IMR-90 (cell line): ENCODE measurements around the gene CYB5A. TPM values are rescaled to one million over a fixed set of nuclear protein-coding genes. Genes with fewer than 3 reads are reported as not detected.

Source experiments
- ATAC-seq: fragments of 200-7000 bp; cut with Tn5 transposase; 2 replicates; pipeline ENCODE4 v1.9.1; 2020; ENCODE audit warnings: low read depth, mild to moderate bottlenecking, moderate library complexity
- BruUV-seq: library from RNA; stranded (reverse); fragments of 400-500 nt; replicated peaks from 2 replicates; lab custom pipeline; 2021; lab: Mats Ljungman, UMichigan
- CTCF ChIA-PET: fragments of 300-600 bp; formaldehyde crosslinking; extraction: SDS; loops from one replicate; lab custom pipeline; 2021; ENCODE audit warnings: antibody characterized with exemption; lab: Yijun Ruan, JAX
- POLR2A ChIA-PET: fragments of 300-600 bp; sonication (Branson Sonifier 250); formaldehyde crosslinking; loops from one replicate; lab custom pipeline; 2022; ENCODE audit warnings: antibody characterized with exemption; ENCODE audit not compliant: unreplicated experiment; lab: Charles Lee
- DNase-seq: peaks from one replicate; pipeline ENCODE4 v3.0.0; 2013
- H2AFZ ChIP-seq: replicated peaks from 2 replicates; pipeline ENCODE3; 2013; ENCODE audit warnings: low read length, mild to moderate bottlenecking; ENCODE audit not compliant: poor library complexity
- H2AK5ac ChIP-seq: 2 replicates; pipeline ENCODE4 v1.6.1; 2013; ENCODE audit warnings: low read depth, low read length, inconsistent platforms
- H2AK9ac ChIP-seq: replicated peaks from 2 replicates; pipeline ENCODE3; 2013; ENCODE audit warnings: mild to moderate bottlenecking, low read depth, low read length, moderate library complexity; ENCODE audit not compliant: poor library complexity
- H2BK120ac ChIP-seq: 2 replicates; pipeline ENCODE4 v1.6.1; 2013; ENCODE audit warnings: low read depth, low read length, inconsistent platforms
- H2BK15ac ChIP-seq: 3 replicates; pipeline ENCODE4 v1.6.1; 2013; ENCODE audit warnings: low read depth, low read length, inconsistent platforms
- H2BK20ac ChIP-seq: 2 replicates; pipeline ENCODE4 v1.6.1; 2013; ENCODE audit warnings: low read depth, mild to moderate bottlenecking, inconsistent platforms, low read length, moderate library complexity
- H2BK5ac ChIP-seq: 2 replicates; pipeline ENCODE4 v1.6.1; 2013; ENCODE audit warnings: mild to moderate bottlenecking, low read depth, low read length, inconsistent platforms; ENCODE audit not compliant: poor library complexity, severe bottlenecking
- H3K14ac ChIP-seq: replicated peaks from 2 replicates; pipeline ENCODE4 v1.6.1; 2013; ENCODE audit warnings: low read depth, low read length, inconsistent platforms
- H3K18ac ChIP-seq: 2 replicates; pipeline ENCODE4 v1.6.1; 2013; ENCODE audit warnings: low read depth, low read length, control low read depth
- H3K23ac ChIP-seq: 2 replicates; pipeline ENCODE4 v1.6.1; 2013; ENCODE audit warnings: low read depth, low read length, inconsistent platforms
- H3K27ac ChIP-seq: 2 replicates; pipeline ENCODE4 v1.5.1; 2013; ENCODE audit warnings: mild to moderate bottlenecking, control low read depth, low read length; ENCODE audit not compliant: insufficient read depth
- H3K27me3 ChIP-seq: 2 replicates; pipeline ENCODE4 v1.6.1; 2013; ENCODE audit warnings: low read length; ENCODE audit not compliant: control insufficient read depth, insufficient read depth
- H3K36me3 ChIP-seq: 2 replicates; pipeline ENCODE4 v1.6.1; 2013; ENCODE audit warnings: low read length, mixed read lengths; ENCODE audit not compliant: control insufficient read depth, insufficient read depth
- H3K4ac ChIP-seq: 2 replicates; pipeline ENCODE4 v1.6.1; 2013; ENCODE audit warnings: low read depth, low read length, inconsistent platforms
- H3K4me1 ChIP-seq: 2 replicates; pipeline ENCODE4 v1.6.1; 2013; ENCODE audit warnings: low read length, mixed read lengths; ENCODE audit not compliant: control insufficient read depth, insufficient read depth
- H3K4me2 ChIP-seq: 2 replicates; pipeline ENCODE4 v1.6.1; 2013; ENCODE audit warnings: low read depth, mild to moderate bottlenecking, control low read depth, low read length, moderate library complexity
- H3K4me3 ChIP-seq: 2 replicates; pipeline ENCODE4 v1.5.1; 2013; ENCODE audit warnings: low read depth, mild to moderate bottlenecking, control low read depth, low read length, moderate library complexity; ENCODE audit not compliant: insufficient read depth
- H3K56ac ChIP-seq: 2 replicates; pipeline ENCODE4 v1.6.1; 2013; ENCODE audit warnings: low read length, inconsistent platforms; ENCODE audit not compliant: insufficient read depth; ENCODE audit errors: extremely low read depth
- H3K79me1 ChIP-seq, 2 experiments: 2 replicates each; pipeline ENCODE4 v1.6.1; 2013; ENCODE audit warnings: low read length in 2 of 2, inconsistent platforms in 1 of 2, low read depth in 1 of 2
- H3K9ac ChIP-seq: 2 replicates; pipeline ENCODE4 v1.6.1; 2013; ENCODE audit warnings: low read depth, low read length, control low read depth
- H3K9me1 ChIP-seq: 2 replicates; pipeline ENCODE4 v1.6.1; 2013; ENCODE audit warnings: low read length, inconsistent platforms; ENCODE audit not compliant: insufficient read depth
- H3K9me3 ChIP-seq: 2 replicates; pipeline ENCODE4 v1.6.1; 2013; ENCODE audit warnings: low read length; ENCODE audit not compliant: control insufficient read depth, insufficient read depth
- H4K20me1 ChIP-seq: 2 replicates; pipeline ENCODE4 v1.6.1; 2013; ENCODE audit warnings: low read length, inconsistent platforms; ENCODE audit not compliant: insufficient read depth
- H4K5ac ChIP-seq: 2 replicates; pipeline ENCODE4 v1.6.1; 2013; ENCODE audit warnings: mild to moderate bottlenecking, low read depth, low read length, control low read depth
- H4K8ac ChIP-seq, 2 experiments: 2 replicates each; pipeline ENCODE4 v1.6.1; 2013; ENCODE audit warnings: low read depth in 2 of 2, low read length in 2 of 2, control low read depth in 1 of 2, inconsistent platforms in 1 of 2
- H4K91ac ChIP-seq: 2 replicates; pipeline ENCODE4 v1.6.1; 2013; ENCODE audit warnings: low read depth, low read length, inconsistent platforms; ENCODE audit not compliant: insufficient read depth
- CHD1 ChIP-seq: IDR thresholded peaks from 2 replicates; pipeline ENCODE4 v1.6.1; 2012; ENCODE audit warnings: low read depth, low read length, improper control_type of control experiment
- FOS ChIP-seq: fragments of 150-350 bp; IDR thresholded peaks from 2 replicates; pipeline ENCODE4 v1.6.1; 2016; ENCODE audit warnings: low read depth, low read length
- MAZ ChIP-seq: IDR thresholded peaks from 2 replicates; pipeline ENCODE4 v1.6.1; 2012; ENCODE audit warnings: low read depth, mild to moderate bottlenecking, low read length, improper control_type of control experiment, moderate library complexity, borderline replicate concordance
- NFE2L2 ChIP-seq: fragments of 150-350 bp; IDR thresholded peaks from 2 replicates; pipeline ENCODE4 v1.6.1; 2016; ENCODE audit warnings: low read depth, mild to moderate bottlenecking, low read length
- WGBS, 2 experiments: methylation state at CpG; one replicate each; pipeline versions ENCODE4 v1.1.5 to v1.1.7; 2013; ENCODE audit warnings: missing lambda C conversion rate in 2 of 2; ENCODE audit not compliant: insufficient read length in 1 of 2; ENCODE audit errors: extremely low coverage in 2 of 2; 5-methylcytosine and 5-hydroxymethylcytosine counted together
- dilution Hi-C: fragments of 300-500 bp; cut with HindIII; formaldehyde crosslinking; loops from one replicate; pipeline ENCODE4 v1.14.3; 2018; ENCODE audit warnings: low sequenced_read_pairs; ENCODE audit not compliant: unreplicated experiment
- in situ Hi-C: fragments of 300-500 bp; cut with MboI; formaldehyde crosslinking; loops from 3 replicates; pipeline ENCODE4 v1.14.3; 2019; ENCODE audit warnings: low sequenced_read_pairs, inconsistent platforms, mixed read lengths
- intact Hi-C: fragments of 100-400 bp; cut with micrococcal nuclease; formaldehyde crosslinking; loops from 2 replicates; pipeline ENCODE4 v1.10.0; 2022
- polyA plus RNA-seq, 3 experiments: library from polyadenylated mRNA; depleted of rRNA; stranded (reverse); fragments of >200 nt; gene quantifications; 2 replicates each; pipeline ENCODE4 v1.2.3, GENCODE V29; 2012; ENCODE audit warnings: low replicate concordance in 1 of 3
- total RNA-seq: library from RNA; depleted of rRNA; stranded (reverse); fragments of >200 nt; gene quantifications from 2 replicates; pipeline ENCODE4 v1.2.3, GENCODE V29; 2012

CYB5A gene
- total and polyA plus RNA-seq, 2 of the 4 experiments (the other 2 are of a cell fraction), result 13.4 to 47.9 TPM

GRCh38 chr18:74266161-74266560, 25.6 kb downstream of the CYB5A start:
- Histone ChIP-seq H4K20me1 (no peaks in the 10 kb centered on the region; the same call in 1 of the 2 replicates), H2BK15ac (no peak overlapping the region), H3K14ac (no peak overlapping the region), H3K9ac (no peak overlapping the region), H2AFZ (no peak overlapping the region), H3K4me1 (peaks cover 1% of the 10 kb centered on the region), H3K79me1 (peaks cover 0 to 3% of the 10 kb centered on the region in 2 experiments; a peak in 2 of 4 replicates), H2BK5ac (no peak overlapping the region), H3K27ac (no peak overlapping the region), H3K9me1 (no peaks in the 10 kb centered on the region), H3K18ac (no peak overlapping the region), H3K56ac (no peak overlapping the region), H3K23ac (no peak overlapping the region), H2BK20ac (no peak overlapping the region), H2BK120ac (no peak overlapping the region), H3K36me3 (peaks cover 6% of the 10 kb centered on the region; the same call in 1 of the 2 replicates), H4K8ac (no peak overlapping the region), H2AK5ac (no peak overlapping the region), H4K91ac (no peak overlapping the region), H3K9me3 (no peaks in the 10 kb centered on the region), H4K5ac (no peak overlapping the region), H3K4ac (no peak overlapping the region), H2AK9ac (no peak overlapping the region), H3K4me2 (no peak overlapping the region), H3K27me3 (no peaks in the 10 kb centered on the region), H3K4me3 (no peak overlapping the region)
- peak; percentile 67 for DNase-seq
- ATAC-seq, result no peak
- dilution Hi-C loops (no loop called here), intact Hi-C loops (no loop called here), in situ Hi-C loops (no loop called here)
- TF ChIP-seq NFE2L2, result no peak
- TF ChIP-seq FOS, result 0 out of 2 replicates have a peak, but pooled peaks have one; percentile 38
- no peak for TF ChIP-seq MAZ
- TF ChIP-seq CHD1, result no peak
- ChIA-PET POLR2A (no interaction called here), CTCF (no interaction called here)
- WGBS, 2 experiments, result 80% methylated on average over 1 of the region's 9 CpGs; no CpG with 5 or more reads in 1 of the 2 experiments
- no TSS peak for BruUV-seq
